Jurkat, Clone E6-1 (cell line): ENCODE data around the gene ENOX1. TPM values are rescaled to one million over a fixed set of nuclear protein-coding genes. Genes with fewer than 3 reads are reported as not detected.
"Not testable (repeated sequence)": the region's sequence is repeated elsewhere in the genome, so short reads cannot be mapped to it uniquely, and the experiment has no call there.

ENCODE experiments used
- DNase-seq: peaks from one replicate; pipeline ENCODE4 v3.0.0-alpha.2; 2011; ENCODE audit warnings: low read depth, low spot score
- H3K4me3 ChIP-seq: 2 replicates; pipeline ENCODE4 v1.5.1; 2011; ENCODE audit warnings: mild to moderate bottlenecking, low read length, control low read depth, moderate library complexity
- polyA plus RNA-seq: library from polyadenylated mRNA; unstranded; fragments of >200 nt; gene quantifications from one replicate; pipeline ENCODE4 v1.2.1, GENCODE V29; 2012; ENCODE audit warnings: missing spikeins; ENCODE audit not compliant: insufficient read length, insufficient read depth

Gene ENOX1
- not detected for polyA plus RNA-seq

GRCh38 chr13:43786766-43787517, at the start of gene ENOX1:
ENOX1 (minus strand) TSS chr13:43786972.
- peak within 1 kb of the TSS; percentile 48 for H3K4me3 ChIP-seq
- DNase-seq = no peak

GRCh38 chr13:43835701-43836100, 48.9 kb upstream of the ENOX1 start:
- DNase-seq = no peak
- no peak overlapping the region for H3K4me3 ChIP-seq

GRCh38 chr13:43831088-43831487, 44.3 kb upstream of the ENOX1 start:
- no peak overlapping the region for H3K4me3 ChIP-seq
- DNase-seq = no peak

DNA sequence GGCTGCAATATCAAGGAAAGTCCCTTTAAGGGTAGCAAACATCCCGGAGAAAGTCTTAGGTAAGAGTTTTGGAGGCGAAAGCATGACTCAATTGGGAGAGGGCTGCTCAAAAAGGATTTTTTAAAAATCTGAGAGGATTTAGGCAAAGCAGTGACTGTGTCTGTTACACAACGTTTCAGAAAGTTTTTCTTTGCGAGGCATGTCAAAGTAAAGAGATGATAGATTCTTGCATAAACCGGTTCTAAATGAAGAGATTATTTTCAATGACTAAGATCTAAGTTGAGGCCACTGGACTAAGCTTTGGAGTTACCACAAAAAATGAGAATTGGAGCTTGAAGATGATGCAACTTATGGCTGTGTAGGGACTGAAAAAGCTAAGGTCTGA, 43.7 kb upstream of the ENOX1 start:
- no peak overlapping the region for H3K4me3 ChIP-seq
- DNase-seq = no peak

DNA sequence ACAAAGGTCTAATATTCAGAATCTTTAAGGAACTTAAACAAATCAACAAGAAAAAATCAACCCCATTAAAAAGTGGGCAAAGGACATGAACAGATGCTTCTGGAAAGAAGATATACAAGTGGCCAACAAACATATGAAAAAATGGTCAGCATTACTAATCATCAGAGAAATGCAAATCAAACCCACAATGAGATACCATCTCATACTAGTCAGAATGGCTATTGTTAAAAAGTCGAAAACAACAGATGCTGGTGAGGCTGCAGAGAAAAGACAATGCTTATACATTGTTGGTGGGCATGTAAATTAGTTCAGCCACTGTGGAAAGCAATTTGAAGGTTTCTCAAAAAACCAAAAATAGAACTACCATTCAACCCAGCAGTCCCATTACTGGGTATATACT, 37.9 kb upstream of the ENOX1 start:
- DNase-seq, H3K4me3 ChIP-seq: not testable (repeated sequence)

- H3K4me3 ChIP-seq = no peak overlapping the region
- DNase-seq = no peak
Observed at GRCh38 chr13:43822969-43823368, 36.2 kb upstream of the ENOX1 start.

- no peak overlapping the region for H3K4me3 ChIP-seq
- no peak for DNase-seq
Observed at GRCh38 chr13:43816401-43816889, 29.7 kb upstream of the ENOX1 start.

GRCh38 chr13:43815204-43815603, 28.4 kb upstream of the ENOX1 start:
- DNase-seq = no peak
- H3K4me3 ChIP-seq = no peak overlapping the region

DNA sequence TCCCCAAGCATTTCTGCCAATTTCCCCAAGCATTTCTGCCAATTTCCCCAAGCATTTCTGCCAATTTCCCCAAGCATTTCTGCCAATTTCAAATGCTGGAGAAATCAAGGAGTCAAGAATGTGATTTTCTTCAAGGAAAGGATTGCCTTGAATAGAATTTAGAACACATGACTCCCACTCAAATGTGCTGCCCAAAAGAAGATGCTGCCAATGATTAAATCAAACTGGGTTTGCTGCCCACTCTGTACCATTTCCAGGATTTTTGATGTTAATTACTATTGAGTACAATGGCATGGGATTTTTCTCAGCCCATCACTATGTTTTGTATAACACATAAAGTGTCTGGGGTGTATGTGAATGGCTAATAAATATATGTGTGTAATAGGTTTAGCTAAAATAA, 21.9 kb upstream of the ENOX1 start:
- DNase-seq = no peak
- no peak overlapping the region for H3K4me3 ChIP-seq

GRCh38 chr13:43805681-43806128, 18.9 kb upstream of the ENOX1 start:
- no peak overlapping the region for H3K4me3 ChIP-seq
- no peak for DNase-seq

DNA sequence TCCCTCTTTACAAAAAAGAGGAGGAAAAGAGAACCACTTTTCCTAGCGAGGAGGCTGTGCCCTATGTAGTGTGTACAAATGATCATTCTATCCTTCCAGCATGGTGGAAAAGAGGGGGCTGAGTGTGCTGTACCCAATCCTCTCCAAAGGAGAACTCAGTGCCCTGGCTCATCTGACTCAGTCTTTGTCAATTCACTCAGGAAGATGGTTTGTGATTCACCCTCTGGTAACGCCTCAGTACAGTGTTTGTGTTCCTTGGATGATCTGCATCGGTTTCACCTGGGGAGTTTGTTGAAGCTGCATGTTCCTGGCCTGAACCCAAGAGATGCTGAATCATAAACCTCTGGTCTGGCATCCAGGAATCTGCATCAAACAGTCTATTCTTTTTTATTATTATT, 18.3 kb upstream of the ENOX1 start:
- no peak for DNase-seq
- no peak overlapping the region for H3K4me3 ChIP-seq

DNA sequence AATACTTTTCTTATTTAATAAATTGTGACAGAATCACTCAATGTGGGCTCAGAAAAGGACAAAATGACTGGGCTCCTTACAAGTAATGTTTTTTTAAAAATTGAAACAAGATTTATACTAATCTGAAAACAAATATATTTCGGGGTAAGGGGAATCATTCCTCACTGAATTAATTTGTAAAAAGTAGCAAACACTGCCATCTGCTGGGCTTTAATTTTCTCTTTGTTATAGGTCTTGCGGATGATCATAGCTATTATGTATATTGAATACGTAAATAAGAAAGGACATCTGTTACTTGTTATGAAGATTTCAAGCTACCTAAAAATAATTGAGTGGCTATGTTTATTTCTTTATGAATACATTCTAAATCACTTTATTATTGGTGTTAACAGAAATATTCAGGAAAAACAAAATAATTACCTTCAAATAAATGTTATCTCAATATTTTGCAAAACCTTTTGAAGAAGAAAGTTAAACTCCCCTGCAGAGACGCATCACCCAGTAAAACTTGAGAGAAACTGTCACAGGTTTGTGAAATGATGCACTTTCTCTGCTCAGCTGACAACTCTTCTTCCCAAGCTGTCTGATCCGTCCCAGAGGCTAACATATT, 17.8 kb upstream of the ENOX1 start:
- no peak overlapping the region for H3K4me3 ChIP-seq

DNA sequence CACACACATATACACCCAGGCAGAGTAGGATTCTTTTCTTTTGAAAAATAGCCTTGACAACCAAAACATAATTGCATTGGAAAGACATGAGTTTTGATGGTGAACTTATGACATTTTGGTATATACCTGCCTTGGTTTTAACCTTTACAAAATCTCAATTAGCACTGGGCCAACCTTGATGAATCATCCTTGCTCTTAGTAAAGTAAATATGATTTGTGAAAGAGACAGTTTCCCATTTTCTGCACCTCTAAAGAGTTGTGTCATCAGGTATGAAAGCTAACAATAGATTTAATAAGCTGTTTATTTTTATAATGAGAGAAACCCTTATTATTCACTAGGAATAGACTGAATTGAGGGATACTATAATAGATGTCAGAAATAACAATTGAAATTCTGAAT, 15.7 kb upstream of the ENOX1 start:
- DNase-seq = no peak
- H3K4me3 ChIP-seq = no peak overlapping the region

More for the DNA sequence above, 17.8 kb upstream of the ENOX1 start:
- peak; percentile 54 for DNase-seq

DNA sequence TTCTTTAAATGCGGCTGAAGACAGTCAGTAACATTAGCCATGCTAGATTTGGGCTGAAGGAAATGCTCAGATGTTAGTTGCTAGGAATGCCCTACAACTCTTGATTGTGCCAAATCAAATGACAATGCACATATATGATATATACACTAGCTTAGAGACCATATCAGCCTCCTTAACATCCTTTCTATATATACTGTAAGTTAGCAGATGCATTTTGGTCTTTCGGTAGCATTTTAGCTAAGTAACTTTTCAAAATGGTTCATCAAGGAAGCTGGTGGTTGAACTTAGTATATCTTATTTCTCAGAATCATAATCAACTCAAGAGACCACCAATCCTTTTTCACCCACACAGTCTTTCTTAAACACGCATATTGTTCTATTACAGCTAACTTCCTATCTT, 14.1 kb upstream of the ENOX1 start:
- no peak for DNase-seq
- no peak overlapping the region for H3K4me3 ChIP-seq

DNA sequence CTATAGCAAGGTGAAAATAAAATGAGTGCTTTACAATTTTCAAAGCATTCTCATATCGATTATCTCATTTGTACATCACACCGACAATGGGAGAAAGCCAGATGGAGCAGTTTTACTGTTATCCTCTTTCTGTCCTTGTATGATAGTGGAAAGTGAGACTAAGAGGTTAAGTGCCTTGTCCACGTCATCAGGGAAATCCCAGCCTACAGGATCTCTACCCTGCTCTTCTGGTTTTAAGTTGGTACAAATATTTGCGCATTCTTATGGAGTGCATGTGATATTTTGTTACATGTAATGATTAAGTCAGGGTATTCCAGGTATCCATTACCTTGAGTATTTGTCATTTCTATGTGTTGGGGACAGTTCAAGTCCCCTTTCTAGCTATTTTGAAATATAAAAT, 12.4 kb upstream of the ENOX1 start:
- DNase-seq = no peak

DNA sequence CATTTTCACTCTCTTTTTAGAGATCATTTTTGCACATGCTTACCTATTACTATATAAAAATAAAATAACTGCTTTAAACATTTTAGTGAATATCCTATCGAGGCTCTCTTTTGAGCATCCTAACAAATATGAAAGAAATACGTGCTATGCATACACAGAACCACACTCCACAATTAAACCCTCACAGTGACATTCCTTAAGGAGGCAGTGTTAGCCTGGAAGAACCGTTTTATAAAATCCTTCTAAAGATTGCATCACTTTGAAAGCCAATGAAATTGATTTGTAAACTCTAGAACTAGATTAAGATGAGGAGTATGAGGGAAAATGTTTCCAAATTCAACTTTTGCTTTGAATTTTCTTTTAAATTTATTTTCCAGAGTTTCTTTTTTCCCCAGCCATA, 11.1 kb upstream of the ENOX1 start:
- H3K4me3 ChIP-seq = no peak overlapping the region
- no peak for DNase-seq

More for the DNA sequence above, 12.4 kb upstream of the ENOX1 start:
- H3K4me3 ChIP-seq = no peak overlapping the region

DNA sequence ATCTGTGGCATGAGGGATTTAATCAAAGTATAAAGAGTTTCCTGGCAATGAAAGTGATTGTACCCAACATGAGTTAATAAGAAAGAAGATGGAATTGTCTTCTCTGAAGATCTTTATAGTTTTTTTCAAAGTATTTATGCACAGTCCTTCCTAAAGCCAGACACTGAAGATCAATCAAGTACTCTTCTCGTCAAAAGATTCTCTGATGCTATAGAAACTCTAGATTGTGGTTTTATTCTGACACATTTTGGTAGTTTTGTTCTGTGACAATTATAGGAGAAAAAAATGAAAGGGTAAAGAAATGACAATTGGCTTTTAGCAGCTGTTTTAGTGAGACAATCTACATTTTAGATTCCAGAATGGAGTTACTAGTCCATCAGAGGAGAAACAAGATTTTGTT, 10.4 kb upstream of the ENOX1 start:
- no peak overlapping the region for H3K4me3 ChIP-seq
- DNase-seq = no peak

DNA sequence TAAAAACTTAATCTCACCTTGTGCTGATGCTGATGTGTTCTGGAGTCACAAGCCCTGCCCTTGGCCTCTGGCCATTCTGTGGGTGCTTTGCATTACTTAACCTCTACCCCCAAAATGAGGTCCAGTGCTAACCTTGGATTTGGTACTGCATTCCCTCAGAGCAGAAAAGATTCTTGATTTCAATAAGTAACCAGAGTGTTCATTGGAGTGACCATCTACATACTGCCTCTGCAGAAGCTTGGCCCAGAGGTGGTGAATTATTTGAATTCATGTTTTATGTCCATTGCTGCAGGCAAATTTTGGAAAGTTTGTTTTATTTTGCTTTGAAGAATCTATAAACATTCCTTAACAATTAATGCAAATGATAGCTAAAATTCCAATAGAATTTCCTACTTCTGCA, 7.6 kb upstream of the ENOX1 start:
- no peak for DNase-seq
- H3K4me3 ChIP-seq = no peak overlapping the region

DNA sequence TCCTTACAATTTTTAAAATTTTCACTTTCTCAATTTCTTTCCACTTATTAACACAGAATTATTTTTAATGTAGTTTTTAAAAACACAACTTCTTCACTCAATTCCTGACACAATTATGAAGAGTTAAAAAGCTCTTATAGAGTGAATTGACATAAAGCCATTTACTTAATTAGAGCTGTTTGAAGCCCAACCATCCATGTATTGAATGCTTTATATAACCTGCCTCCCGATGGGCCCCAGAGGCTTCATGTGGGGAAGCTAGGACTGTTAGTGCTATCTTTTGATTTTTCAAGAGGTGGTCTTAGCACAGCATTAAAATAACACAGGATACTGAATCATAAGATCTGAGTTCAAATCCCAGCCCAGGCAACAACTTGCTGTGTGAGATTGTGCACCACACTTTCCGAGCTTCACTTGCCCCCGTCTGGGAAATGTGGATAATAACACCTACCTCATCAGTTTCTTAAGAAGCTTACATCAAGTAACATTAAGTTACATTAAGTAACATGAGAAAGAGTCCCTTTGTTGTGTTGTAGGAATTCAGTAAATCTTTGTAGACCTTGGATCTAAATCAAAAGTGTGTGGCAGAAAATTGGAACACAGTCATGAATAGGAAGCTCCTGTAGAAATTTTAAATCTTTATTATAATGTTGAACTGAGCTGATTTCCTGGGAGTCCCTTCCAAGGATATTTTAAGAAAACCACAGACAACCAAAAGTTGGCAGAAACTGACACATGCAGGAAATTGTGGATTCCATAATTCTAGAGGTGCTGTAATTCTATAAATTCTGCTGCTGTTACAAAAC, 5.5 kb upstream of the ENOX1 start:
- DNase-seq = no peak
- no peak overlapping the region for H3K4me3 ChIP-seq

DNA sequence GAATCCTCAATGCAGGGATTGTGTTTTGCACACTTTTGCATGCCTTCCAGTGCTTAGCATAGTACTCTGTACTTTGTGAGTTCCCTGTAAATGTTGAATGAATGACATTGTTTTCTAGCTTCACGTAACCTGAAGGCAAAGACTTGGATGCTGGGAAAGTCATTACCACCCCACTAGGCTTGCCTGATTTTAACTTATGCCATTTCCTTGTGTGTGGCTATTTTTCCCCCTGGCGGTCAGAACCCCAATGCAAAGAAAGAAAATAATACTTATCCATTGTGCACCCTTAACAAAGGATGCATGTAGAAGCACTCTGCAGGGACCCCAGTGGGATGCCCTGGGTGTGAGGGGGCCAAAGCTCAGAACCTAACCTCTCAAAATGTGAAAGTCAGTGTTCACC, 1.2 kb upstream of the ENOX1 start:
- no peak overlapping the region for H3K4me3 ChIP-seq

More for the DNA sequence above, 1.2 kb upstream of the ENOX1 start:
- no peak for DNase-seq
